Lower leg skin (tissue), 4 donors: ENCODE data around the gene CRAT. TPM values are rescaled to one million over a fixed set of nuclear protein-coding genes. Genes with fewer than 3 reads are reported as not detected.

Source experiments
- DNase-seq, 2 donors: peaks; one replicate each; pipeline ENCODE4 v3.0.0-alpha.2; 2019; ENCODE audit warnings: low spot score in 2 of 2
- H3K4me3 ChIP-seq: fragments of 200-600 bp; sonication (generic); 2 replicates; pipeline ENCODE4 v1.5.1; 2017; ENCODE audit warnings: mild to moderate bottlenecking, low read depth; ENCODE audit not compliant: poor library complexity, severe bottlenecking
- CTCF ChIP-seq, 3 donors: fragments of 450-650 bp; IDR thresholded peaks; one replicate each; pipeline ENCODE4 v1.5.1; 2016; ENCODE audit warnings: antibody characterized with exemption in 3 of 3, mild to moderate bottlenecking in 3 of 3, moderate library complexity in 2 of 3
- POLR2A ChIP-seq, 2 donors: fragments of 450-650 bp; IDR thresholded peaks; one replicate each; pipeline ENCODE4 v1.6.1; 2016 to 2017; ENCODE audit warnings: antibody characterized with exemption in 2 of 2, mild to moderate bottlenecking in 1 of 2, moderate library complexity in 1 of 2
- WGBS, 2 donors: methylation state at CpG; one replicate each; pipeline ENCODE4 v1.1.5; 2018; 5-methylcytosine and 5-hydroxymethylcytosine counted together
- intact Hi-C: fragments of 100-400 bp; cut with DNase I; formaldehyde crosslinking; loops from one replicate; pipeline ENCODE4 v1.15.0; 2023; ENCODE audit warnings: low total_unique reads
- total RNA-seq, 4 donors: library from RNA; depleted of rRNA; stranded (reverse); fragments of >200 nt; gene quantifications; one replicate each; pipeline ENCODE4 v1.1.0, GENCODE V29; 2016

CRAT gene
- total RNA-seq, 4 donors from 2014 or later = 13.7 to 78.2 (median 31.3) TPM

GRCh38 chr9:129100383-129101169, 10.0 kb downstream of the CRAT start:
- intact Hi-C loops = no loop called here
- 69 to 74% methylated on average over 11 to 19 of the region's 28 CpGs for WGBS, 2 donors
- no peak for DNase-seq
- H3K4me3 ChIP-seq = no peak overlapping the region
- TF ChIP-seq POLR2A (IDR thresholded peaks at IDR 0.05) = no peak
- TF ChIP-seq CTCF (IDR thresholded peaks at IDR 0.05) = no peak

- no peak for TF ChIP-seq CTCF (IDR thresholded peaks at IDR 0.05)
- TF ChIP-seq POLR2A (IDR thresholded peaks at IDR 0.05) = no peak
- H3K4me3 ChIP-seq = no peak overlapping the region
- intact Hi-C loops = no loop called here
Measured at GRCh38 chr9:129098328-129098727, 12.3 kb downstream of the CRAT start.

GRCh38 chr9:129097671-129098306, 12.8 kb downstream of the CRAT start:
- TF ChIP-seq POLR2A (IDR thresholded peaks at IDR 0.05) (no peak), CTCF (IDR thresholded peaks at IDR 0.05) (no peak)
- H3K4me3 ChIP-seq = no peak overlapping the region
- no peak for DNase-seq
- WGBS, 2 donors = 91 to 96% methylated on average over 16 of the region's 16 CpGs
- intact Hi-C loops = no loop called here

More at GRCh38 chr9:129098328-129098727, 12.3 kb downstream of the CRAT start:
- no peak for DNase-seq
- 81 to 95% methylated on average over 8 to 10 of the region's 11 CpGs for WGBS, 2 donors

- no peak for DNase-seq
- intact Hi-C loops = no loop called here
- no peak overlapping the region for H3K4me3 ChIP-seq
- no peak for TF ChIP-seq POLR2A (IDR thresholded peaks at IDR 0.05)
- no peak for TF ChIP-seq CTCF (IDR thresholded peaks at IDR 0.05)
- WGBS, 2 donors = 89 to 95% methylated on average over 3 to 10 of the region's 12 CpGs
Measured at GRCh38 chr9:129095908-129096307, 14.7 kb downstream of the CRAT start.

- no peak overlapping the region for H3K4me3 ChIP-seq
- WGBS, 2 donors = 91 to 95% methylated on average over 19 to 21 of the region's 21 CpGs
- TF ChIP-seq POLR2A (IDR thresholded peaks at IDR 0.05) = no peak
- TF ChIP-seq CTCF (IDR thresholded peaks at IDR 0.05) = no peak
- intact Hi-C loops = no loop called here
- DNase-seq = peak in 1 of 2 donors; percentile 81
Measured at GRCh38 chr9:129095170-129095667, 15.4 kb downstream of the CRAT start.
